Stimulated activated CD8-positive, alpha-beta memory T cell treated with anti-CD3 and anti-CD28 coated beads, Interleukin-7, amount 100 ng/mL, for 4 hours (primary cell): ENCODE results near the gene LENG8.
"Not testable (repeated sequence)": the region's sequence is repeated elsewhere in the genome, so short reads cannot be mapped to it uniquely, and the experiment has no call there.

Experiments used
- DNase-seq, 2 donors: peaks; one replicate each; pipeline ENCODE4 v3.0.0-alpha.2; 2020; ENCODE audit warnings: low read depth in 2 of 2

The LENG8 gene

DNA sequence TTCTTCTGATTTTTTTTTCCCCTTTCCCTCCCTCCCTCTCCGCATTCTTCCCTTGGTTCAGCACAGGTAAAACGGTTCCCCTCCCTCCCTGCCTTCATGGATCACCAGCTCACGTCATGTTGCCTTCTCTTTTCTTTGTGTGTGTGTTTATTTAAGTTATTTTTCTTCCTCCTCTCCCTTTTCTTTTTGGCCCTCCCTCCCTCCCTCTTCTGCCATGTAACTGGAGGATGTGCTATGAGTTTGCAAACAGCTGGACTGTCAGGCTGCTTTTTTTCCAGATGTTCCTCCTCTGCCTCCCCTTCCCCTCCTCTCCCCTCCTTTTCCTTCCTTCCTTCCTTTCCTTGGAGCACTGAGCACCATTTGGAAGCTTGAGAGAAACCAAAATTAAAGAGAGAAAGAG is 12.6 kb downstream of the LENG8 start:
- no peak for DNase-seq

DNA sequence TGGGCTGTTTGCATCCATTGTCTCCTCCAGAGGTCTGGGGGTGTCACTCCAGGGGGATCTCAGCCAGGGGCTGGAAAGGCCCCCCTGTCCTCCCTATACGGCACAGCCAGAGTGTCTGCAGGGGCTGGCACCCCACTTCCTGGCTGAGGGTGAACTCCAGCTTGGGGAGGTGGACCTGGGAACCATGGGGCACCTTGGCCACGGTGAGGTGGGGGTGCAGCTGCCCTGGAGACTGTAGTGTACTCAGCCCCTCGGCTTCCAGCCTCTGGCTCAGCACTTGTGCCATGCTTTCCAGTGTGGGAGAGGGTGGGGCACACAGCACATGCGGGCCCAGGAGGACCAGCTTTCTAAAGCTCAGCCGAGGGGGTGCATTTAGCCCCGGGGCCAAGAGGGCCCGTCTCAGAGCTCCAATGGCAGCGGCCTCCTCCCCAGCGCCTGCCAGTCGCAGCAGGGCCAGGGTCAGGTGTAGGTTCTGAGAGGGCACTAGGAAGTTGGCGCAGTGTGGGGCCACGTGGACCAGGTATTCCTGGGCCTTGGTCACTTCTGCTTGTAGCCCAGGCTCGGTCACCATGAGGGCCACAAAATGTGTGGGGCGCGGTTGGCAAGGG is 13.2 kb downstream of the LENG8 start:
- DNase-seq = no peak

DNA sequence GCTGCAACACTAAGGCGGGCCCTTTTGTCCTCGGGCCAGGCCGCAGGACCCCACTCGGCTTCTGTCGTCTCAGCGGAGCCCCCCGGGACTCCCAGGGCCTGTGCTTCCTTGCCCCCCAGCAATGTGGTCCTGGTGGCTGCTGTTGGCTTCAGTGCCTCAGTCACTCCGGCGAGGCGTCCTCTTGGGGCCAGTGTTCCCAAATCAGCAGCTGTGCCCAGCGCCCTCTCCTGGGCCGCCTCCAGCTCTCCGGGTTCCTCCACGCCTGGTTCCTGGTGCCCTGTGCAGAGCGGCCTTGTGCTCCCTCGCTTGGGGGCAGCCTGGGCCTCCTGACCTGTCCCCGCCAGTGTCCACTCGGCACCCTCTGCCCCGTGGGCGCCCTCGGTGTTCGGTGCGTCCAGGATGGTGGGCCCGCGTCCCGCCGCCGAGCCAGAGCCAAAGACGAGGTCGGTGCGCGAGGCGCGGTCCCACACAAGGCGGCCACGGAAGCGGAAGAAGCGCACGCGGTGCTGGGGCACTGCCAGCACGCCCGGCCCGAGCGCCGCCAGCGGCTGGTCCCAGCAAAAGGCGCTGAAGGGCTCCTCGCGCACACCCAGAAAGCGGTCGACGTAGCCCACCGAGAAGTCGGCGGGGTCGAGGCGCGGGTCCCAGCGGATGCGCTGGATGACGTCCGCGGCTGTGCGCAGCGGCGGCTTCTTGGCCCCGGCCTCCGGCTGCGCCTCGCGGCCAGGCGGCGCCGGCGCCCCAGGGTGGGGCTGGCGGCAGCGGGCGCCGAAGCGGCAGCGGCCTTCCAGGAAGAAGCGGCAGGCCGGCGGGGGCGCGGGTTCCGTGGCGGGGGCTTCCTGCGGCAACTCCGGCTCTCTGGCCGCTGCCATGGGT is 13.9 kb downstream of the LENG8 start:
- peak in 1 of 2 donors; percentile 58 for DNase-seq

DNA sequence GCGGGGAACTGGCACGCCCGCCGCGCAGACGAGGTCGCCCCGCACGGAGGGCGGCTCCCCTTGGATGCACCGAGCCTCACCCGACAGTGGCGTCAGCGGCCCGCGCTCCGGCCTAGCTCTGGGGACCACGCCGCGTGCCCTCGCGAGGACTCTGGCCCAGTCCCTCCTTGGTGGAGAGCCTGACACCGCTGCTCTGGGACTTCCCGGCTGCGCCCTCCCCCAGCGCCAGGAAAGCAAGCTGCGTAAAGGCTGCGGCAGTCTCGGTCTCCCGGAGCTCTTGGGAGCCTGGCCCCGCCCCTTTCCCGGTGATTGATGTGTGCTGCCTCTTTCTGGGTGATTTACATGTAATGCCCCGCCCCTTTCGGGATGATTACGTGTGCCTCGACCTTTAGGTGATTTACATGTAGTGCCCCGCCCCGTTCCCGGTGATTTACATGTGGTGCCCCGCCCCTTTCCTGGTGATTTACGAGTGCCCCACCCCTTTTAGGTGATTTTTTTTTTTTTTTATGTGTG is 14.6 kb downstream of the LENG8 start, which contains the start of gene LENG9:
Gene LENG9, minus strand, starts transcription at position 248 of the 513 bp plus-strand sequence. CDS start 252 bp downstream, outside the sequence.
- DNase-seq = peak; percentile 87 to 93

DNA sequence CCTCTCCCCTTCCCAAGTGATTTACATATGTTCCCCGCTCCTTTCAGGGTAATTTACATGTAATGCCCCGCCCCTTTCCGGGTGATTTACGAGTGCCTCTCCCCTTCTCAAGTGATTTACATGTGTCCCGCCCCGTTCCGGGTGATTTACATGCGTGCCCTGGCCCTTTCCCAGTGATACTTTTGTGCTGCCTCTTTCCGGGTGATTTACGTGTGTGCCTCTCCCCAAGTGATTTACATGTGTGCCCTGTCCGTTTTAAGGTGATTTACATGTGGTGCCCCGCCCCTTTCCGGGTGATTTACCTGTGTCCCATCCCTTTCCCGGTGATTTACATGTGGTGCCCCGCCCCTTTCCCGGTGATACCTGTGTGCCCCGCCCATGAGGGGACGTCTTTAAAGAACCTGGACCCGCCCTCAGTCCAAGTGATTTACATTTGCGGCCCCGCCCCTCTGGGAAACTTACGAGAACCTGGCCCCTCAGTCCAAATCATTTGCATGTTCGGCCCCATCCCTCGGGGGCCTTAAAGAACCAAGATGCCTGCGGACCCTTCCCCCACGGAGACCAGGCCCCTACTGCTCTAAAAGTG is 15.1 kb downstream of the LENG8 start:
- DNase-seq = peak; percentile 63 to 78

DNA sequence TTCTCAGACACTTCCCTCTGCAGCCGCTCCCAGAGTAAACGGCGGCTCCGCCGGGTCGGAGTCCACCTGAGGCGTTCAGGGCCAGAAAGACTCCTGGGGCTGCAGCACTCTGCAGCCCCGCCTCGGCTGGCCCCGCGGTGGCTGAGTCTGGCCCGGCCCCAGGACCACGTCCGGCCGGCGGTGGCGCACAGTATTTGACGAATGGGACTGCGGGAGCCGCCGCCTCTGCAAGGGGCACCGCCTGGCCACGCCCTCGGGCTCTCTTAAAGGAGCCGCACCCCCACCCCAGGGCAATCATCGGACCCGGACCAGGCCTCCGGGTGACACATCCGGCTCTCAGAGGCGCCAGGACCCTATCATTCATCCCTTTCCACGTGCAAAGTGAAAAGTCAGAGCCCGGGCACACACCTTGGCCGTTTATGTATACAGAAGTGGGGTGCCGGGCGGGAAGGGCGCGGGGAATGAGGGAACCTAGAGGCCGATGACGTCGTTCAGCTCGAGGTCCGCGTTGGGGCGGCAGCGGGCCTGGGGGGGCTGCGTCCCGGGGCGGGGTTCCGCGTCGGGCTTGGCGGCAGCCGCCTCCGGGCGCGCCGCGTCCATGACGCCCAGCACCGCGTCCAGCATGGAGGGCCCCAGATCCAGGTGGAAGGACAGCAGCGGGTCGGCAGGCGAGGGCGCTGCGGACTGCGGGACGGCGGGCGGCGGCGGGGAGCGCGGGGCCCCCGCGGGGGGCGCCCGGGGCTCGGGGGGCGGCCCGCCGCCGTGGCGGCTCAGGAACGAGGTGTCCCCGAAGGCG is 15.8 kb downstream of the LENG8 start:
- DNase-seq = peak; percentile 24 to 66

DNA sequence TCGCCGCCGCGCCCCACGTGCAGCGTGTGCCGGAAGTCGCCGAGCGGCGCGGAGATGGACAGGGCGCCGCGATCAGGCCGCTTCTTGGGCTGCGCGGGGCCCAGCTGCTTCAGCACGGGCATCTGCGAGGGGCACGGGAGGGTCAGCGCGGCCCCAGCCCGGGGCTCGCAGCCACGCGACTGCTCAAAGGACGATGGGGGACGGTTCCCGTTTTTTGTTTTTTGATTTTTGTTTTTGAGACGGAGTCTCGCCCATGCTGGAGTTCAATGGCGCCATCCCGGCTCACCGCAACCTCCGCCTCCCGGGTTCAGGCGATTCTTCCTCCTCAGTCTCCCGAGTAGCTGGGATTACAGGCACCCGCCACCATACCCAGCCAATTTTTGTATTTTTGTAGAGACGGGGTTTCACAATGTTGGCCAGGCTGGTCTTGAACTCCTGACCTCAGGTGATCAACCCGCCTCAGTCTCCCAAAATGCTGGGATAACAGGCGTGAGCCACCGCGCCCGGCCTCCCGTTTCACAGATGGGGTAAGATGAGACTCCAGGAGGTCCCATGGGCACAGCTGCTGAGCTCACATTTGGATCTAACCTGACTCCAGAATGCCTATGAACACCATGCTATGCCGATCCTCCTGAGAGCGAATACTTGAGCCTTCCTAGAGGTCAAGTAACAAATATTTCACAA is 16.6 kb downstream of the LENG8 start:
- no peak for DNase-seq

DNA sequence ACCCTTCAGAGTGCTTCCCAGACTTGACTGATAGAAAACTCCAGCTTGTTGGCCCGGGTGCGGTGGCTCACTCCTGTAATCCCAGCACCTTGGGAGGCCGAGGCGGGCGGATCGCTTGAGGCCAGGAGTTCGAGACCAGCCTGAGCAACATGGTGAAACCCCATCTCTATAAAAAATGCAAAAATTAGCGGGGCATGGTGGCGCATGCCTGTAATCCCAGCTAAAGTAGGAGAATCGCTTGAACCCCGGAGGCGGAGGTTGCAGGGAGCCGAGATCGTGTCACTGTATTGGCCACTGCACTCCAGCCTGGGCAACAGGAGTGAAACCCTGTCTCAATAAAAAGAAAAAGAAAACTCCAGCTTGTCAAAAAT is 17.1 kb downstream of the LENG8 start:
- DNase-seq = not testable (repeated sequence)

DNA sequence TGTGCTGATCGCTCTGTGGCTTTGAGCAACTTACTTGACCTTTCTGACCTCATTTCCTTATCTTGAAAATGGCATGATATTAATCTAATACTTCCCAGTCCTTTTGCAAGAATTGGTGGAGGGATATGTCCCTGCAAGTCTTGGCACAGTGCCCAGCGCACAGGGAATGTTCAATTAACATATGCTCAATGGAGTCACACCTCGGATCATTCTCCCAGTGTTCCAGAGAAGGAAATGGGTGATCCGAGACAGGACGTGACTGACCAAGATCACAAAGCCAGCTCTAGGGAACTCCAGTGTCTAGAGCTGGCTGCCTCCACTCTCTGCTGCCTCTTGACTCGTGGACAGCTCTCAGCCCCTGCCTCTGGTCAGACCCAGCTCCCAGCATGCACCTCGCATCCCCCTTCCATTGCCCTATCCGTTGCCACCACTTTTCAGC is 20.5 kb downstream of the LENG8 start:
- no peak for DNase-seq

DNA sequence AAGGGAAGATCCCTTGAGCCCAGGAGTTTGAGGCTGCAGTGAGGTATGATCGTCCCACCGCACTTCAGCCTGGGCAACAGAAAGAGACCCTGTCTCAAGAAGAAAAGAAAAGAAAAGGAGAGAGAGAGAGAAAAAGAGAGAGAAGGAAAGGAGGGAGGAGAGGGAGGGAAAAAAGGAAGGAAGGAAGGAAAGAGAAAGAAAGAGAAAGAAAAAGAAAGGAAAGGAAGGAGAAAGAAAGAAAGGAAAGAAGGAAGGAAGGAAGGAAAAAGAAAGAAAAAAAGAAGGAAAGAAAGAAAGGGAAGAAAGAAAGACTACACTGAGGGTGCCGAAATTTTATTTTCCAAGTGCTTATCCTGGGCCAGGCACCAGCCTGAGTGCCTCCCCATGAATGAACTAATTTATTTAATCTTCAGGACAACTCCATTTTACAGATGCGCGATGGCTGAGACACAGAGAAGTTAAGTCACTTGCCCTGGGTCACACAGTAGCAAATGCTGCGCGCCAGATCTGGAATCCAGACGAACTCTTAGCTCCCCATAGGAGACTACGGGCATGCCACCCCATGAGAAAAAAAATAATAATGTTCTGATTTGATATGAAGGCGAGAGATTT is 21.4 kb downstream of the LENG8 start:
- DNase-seq = no peak

DNA sequence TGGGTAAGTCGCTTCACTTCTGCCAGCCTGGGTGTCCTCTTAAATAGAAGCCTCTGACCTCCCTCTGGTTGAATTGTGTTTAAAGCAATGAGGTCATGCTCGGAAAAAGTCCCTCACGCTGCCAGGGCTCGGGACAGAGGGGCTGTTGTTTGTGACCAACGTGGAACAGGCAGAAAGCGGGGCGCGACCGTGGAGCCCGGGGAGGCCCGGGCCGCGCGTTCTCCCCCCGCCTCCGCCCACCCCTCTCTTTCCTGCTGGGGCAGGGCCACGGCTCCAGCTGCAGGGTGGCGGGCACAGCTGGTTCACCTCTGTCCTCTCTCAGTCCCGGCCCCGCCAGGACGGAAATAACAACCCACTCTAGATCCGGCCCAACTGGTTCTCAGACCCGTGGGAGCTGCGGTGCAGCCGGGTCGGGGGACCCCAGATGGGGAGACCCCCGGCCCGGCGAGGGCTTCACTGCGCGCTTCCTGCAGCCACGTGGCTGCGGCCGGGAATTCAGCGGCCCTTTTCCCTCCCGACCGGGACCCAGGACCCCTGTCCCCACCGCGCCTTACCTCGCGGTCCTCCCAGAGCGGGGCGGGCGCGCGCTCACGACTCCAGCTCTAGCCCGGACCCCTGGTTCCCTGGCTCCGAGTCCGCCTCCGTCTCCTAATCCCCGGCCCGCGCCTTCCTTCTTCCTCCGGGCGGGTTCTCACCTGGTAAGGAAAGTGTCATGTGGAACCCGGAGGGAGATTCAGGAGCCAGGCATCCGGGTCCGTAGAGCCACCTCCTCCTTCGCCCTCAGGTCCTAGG is 22.2 kb downstream of the LENG8 start:
- DNase-seq = no peak

DNA sequence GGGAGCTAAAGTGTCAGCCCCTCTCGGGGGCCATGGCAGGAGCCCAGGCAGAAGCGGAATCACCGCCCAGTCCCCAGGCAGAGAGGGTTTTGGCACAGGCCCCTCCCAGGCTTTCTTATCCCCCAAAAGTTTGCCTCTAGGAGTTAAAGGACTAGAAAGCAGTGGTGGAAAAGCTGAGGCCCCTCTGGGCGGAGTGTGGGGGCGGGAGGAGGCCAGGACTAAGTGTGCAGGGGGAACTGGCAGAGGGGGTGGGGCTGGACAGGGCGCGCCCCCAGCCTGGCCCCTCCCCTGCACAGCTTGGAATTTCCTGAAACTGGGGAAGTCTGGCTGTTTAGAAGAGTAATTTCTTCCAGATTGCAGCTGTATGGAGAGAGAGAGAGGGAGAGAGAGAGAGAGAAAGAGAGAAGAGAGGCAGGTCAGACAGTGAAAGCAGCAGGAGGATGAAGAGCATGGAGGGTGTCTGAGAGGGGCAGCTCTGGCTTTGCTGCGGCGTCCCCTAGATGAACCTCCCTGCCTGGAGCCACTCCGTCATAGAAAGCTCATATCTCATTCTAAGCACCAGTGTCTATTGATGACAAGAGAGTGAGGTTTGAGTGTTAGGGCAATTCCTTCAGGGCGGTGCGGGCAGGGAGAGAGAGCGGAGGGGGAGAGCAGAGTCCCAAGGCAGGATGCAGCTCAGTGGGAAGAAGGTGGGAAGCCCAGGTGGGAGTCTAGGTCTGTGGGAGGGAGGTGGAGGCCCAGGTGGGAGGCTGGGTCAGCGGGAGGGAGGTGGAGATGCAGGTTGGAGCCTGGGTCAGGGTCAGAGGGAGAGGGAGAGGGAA is 24.3 kb downstream of the LENG8 start, which contains the start of gene CDC42EP5:
Gene CDC42EP5, minus strand, starts transcription at position 226 of the 821 bp plus-strand sequence. CDS start 7,749 bp downstream, outside the sequence.
- no peak for DNase-seq

DNA sequence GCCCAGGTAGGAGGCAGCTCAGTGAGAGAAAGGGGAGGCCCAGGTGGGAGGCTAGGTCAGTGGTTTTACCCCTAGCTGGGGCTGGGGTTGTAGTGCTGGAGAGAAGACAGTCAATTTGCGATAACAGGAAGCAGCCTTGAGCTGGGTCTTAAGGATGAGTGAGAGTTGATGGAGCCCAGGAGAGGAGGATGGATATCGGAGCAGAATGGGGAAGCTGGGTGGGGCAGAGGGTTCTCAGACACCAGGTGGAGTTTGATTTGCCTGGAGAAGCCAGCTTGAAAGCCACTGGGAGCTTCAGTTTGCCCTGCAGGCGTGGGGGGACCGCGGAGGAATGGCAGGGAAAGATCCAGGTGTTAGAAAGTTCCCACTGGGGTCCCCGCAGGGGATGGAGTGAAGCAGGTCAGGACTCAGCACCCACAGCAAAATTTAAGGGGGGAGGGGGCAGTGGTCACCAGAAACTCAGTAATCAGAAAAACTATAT is 24.9 kb downstream of the LENG8 start:
- DNase-seq = no peak

DNA sequence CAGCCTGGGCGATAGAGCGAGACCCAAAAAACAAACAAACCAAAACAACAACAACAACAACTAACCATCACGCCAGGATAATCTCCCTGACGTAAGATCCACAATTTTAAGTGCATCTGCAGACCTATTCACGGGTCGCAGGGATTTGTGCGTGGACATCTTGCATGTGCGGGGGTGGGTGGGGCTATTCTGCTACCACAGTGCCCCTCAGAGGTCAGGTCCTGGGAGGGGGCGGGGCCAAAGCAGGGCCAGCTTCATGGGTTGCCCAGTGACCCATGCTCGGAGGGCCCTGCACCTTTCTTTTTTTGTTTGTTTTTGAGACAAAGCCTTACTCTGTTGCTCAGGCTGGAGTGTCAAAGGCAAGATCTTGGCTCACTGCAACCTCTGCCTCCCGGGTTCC is 26.7 kb downstream of the LENG8 start:
- no peak for DNase-seq

DNA sequence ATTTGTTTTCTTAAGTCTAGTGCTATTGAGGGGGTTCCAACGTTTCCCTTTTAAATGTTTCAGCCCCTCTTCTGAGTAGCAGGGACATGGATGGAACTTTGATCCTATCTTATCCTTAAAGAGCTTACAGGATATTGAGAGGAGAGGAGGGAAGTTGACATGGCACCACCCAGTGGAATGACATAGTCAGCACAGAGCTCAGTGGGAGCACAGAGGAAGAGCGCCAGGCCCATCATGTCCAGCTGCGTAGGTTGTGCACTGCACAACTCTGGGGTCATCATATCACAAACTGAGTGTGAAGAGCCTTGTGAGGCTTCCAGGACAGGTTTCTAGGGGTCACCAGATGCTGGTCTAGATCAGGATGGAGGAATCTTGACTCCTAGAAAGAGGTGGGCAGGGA is 28.7 kb downstream of the LENG8 start:
- no peak for DNase-seq

DNA sequence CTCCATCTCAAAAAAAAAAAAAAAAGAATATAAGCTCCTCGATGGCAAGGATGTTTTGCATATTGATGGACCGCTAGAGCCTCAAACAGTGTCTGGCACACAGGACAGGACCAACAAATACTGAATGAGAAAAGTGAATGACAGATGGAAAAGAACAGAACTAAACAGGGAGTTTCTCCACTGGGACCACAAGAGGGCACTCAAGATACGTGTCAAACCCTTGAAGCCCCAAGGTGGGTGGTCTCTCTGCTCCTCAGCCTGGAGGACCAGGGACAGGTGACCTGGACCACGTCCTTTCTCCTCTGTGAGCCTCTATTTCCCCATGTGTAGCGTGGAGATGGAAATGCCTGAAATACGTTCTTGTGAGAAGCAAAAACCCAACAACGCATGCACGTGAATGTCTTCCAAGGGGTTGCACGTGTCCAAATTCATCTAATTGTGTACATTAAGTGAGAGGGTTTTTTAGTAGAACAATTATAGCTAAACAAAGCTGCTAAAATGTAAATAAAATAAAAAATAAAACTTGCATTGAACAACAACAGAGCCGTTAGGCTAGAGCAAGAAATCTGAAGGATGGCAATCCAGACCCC is 29.8 kb downstream of the LENG8 start:
- no peak for DNase-seq

DNA sequence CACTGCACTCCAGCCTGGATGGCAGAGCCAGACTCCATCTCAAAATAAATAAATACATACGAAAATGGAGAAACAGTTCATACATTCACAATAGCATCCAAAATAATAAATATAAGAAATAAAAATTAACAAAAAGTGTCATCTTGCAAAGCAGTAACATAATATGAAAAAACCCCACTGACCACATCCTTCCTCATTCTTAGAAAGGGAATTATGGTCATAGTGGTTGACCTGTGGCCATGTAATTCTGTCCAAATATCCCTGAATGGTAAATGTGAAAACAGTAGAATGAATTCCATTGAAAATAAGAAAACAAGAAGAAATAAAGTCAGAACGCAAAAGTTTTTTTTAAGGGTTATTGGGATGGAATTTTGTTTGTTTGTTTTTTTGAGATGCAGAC is 31.1 kb downstream of the LENG8 start:
- no peak for DNase-seq

DNA sequence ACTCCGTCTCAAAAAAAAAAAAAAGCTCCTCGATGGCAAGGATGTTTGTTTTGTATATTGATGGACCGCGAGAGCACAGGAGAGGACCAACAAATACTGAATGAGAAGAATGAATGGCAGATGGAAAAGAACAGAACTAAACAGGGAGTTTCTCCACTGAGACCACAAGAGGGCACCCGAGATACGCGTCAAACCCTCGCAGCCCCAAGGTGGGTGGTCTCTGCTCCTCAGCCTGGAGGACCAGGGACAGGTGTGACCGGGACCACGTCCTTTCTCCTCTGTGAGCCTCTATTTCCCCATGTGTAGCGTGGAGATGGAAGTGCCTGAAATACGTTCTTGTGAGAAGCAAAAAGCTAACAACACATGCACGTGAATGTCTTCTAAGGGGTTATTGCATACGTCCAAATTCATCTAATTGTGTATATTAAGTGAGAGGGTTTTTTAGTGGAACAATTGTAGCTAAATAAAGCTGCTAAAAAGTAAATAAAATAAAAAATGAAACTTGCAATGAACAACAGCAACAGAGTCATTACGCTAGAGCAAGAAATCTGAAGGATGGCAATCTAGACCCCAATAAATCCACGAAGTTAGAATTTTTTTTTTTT is 32.4 kb downstream of the LENG8 start:
- DNase-seq = no peak
